IMR-90 (cell line): ENCODE measurements around the gene BEST1. TPM values are rescaled to one million over a fixed set of nuclear protein-coding genes. Genes with fewer than 3 reads are reported as not detected.

Experiments used
- ATAC-seq: fragments of 200-7000 bp; cut with Tn5 transposase; 2 replicates; pipeline ENCODE4 v1.9.1; 2020; ENCODE audit warnings: low read depth, mild to moderate bottlenecking, moderate library complexity
- BruUV-seq: library from RNA; stranded (reverse); fragments of 400-500 nt; replicated peaks from 2 replicates; lab custom pipeline; 2021; lab: Mats Ljungman, UMichigan
- CTCF ChIA-PET: fragments of 300-600 bp; formaldehyde crosslinking; extraction: SDS; loops from one replicate; lab custom pipeline; 2021; ENCODE audit warnings: antibody characterized with exemption; lab: Yijun Ruan, JAX
- POLR2A ChIA-PET: fragments of 300-600 bp; sonication (Branson Sonifier 250); formaldehyde crosslinking; loops from one replicate; lab custom pipeline; 2022; ENCODE audit warnings: antibody characterized with exemption; ENCODE audit not compliant: unreplicated experiment; lab: Charles Lee
- DNase-seq: peaks from one replicate; pipeline ENCODE4 v3.0.0; 2013
- H2AFZ ChIP-seq: replicated peaks from 2 replicates; pipeline ENCODE3; 2013; ENCODE audit warnings: low read length, mild to moderate bottlenecking; ENCODE audit not compliant: poor library complexity
- H2AK5ac ChIP-seq: 2 replicates; pipeline ENCODE4 v1.6.1; 2013; ENCODE audit warnings: low read depth, low read length, inconsistent platforms
- H2AK9ac ChIP-seq: replicated peaks from 2 replicates; pipeline ENCODE3; 2013; ENCODE audit warnings: mild to moderate bottlenecking, low read depth, low read length, moderate library complexity; ENCODE audit not compliant: poor library complexity
- H2BK120ac ChIP-seq: 2 replicates; pipeline ENCODE4 v1.6.1; 2013; ENCODE audit warnings: low read depth, low read length, inconsistent platforms
- H2BK15ac ChIP-seq: 3 replicates; pipeline ENCODE4 v1.6.1; 2013; ENCODE audit warnings: low read depth, low read length, inconsistent platforms
- H2BK20ac ChIP-seq: 2 replicates; pipeline ENCODE4 v1.6.1; 2013; ENCODE audit warnings: low read depth, mild to moderate bottlenecking, inconsistent platforms, low read length, moderate library complexity
- H2BK5ac ChIP-seq: 2 replicates; pipeline ENCODE4 v1.6.1; 2013; ENCODE audit warnings: mild to moderate bottlenecking, low read depth, low read length, inconsistent platforms; ENCODE audit not compliant: poor library complexity, severe bottlenecking
- H3K14ac ChIP-seq: replicated peaks from 2 replicates; pipeline ENCODE4 v1.6.1; 2013; ENCODE audit warnings: low read depth, low read length, inconsistent platforms
- H3K18ac ChIP-seq: 2 replicates; pipeline ENCODE4 v1.6.1; 2013; ENCODE audit warnings: low read depth, low read length, control low read depth
- H3K23ac ChIP-seq: 2 replicates; pipeline ENCODE4 v1.6.1; 2013; ENCODE audit warnings: low read depth, low read length, inconsistent platforms
- H3K27ac ChIP-seq: 2 replicates; pipeline ENCODE4 v1.5.1; 2013; ENCODE audit warnings: mild to moderate bottlenecking, control low read depth, low read length; ENCODE audit not compliant: insufficient read depth
- H3K27me3 ChIP-seq: 2 replicates; pipeline ENCODE4 v1.6.1; 2013; ENCODE audit warnings: low read length; ENCODE audit not compliant: control insufficient read depth, insufficient read depth
- H3K36me3 ChIP-seq: 2 replicates; pipeline ENCODE4 v1.6.1; 2013; ENCODE audit warnings: low read length, mixed read lengths; ENCODE audit not compliant: control insufficient read depth, insufficient read depth
- H3K4ac ChIP-seq: 2 replicates; pipeline ENCODE4 v1.6.1; 2013; ENCODE audit warnings: low read depth, low read length, inconsistent platforms
- H3K4me1 ChIP-seq: 2 replicates; pipeline ENCODE4 v1.6.1; 2013; ENCODE audit warnings: low read length, mixed read lengths; ENCODE audit not compliant: control insufficient read depth, insufficient read depth
- H3K4me2 ChIP-seq: 2 replicates; pipeline ENCODE4 v1.6.1; 2013; ENCODE audit warnings: low read depth, mild to moderate bottlenecking, control low read depth, low read length, moderate library complexity
- H3K4me3 ChIP-seq: 2 replicates; pipeline ENCODE4 v1.5.1; 2013; ENCODE audit warnings: low read depth, mild to moderate bottlenecking, control low read depth, low read length, moderate library complexity; ENCODE audit not compliant: insufficient read depth
- H3K56ac ChIP-seq: 2 replicates; pipeline ENCODE4 v1.6.1; 2013; ENCODE audit warnings: low read length, inconsistent platforms; ENCODE audit not compliant: insufficient read depth; ENCODE audit errors: extremely low read depth
- H3K79me1 ChIP-seq, 2 experiments: 2 replicates each; pipeline ENCODE4 v1.6.1; 2013; ENCODE audit warnings: low read length in 2 of 2, inconsistent platforms in 1 of 2, low read depth in 1 of 2
- H3K9ac ChIP-seq: 2 replicates; pipeline ENCODE4 v1.6.1; 2013; ENCODE audit warnings: low read depth, low read length, control low read depth
- H3K9me1 ChIP-seq: 2 replicates; pipeline ENCODE4 v1.6.1; 2013; ENCODE audit warnings: low read length, inconsistent platforms; ENCODE audit not compliant: insufficient read depth
- H3K9me3 ChIP-seq: 2 replicates; pipeline ENCODE4 v1.6.1; 2013; ENCODE audit warnings: low read length; ENCODE audit not compliant: control insufficient read depth, insufficient read depth
- H4K20me1 ChIP-seq: 2 replicates; pipeline ENCODE4 v1.6.1; 2013; ENCODE audit warnings: low read length, inconsistent platforms; ENCODE audit not compliant: insufficient read depth
- H4K5ac ChIP-seq: 2 replicates; pipeline ENCODE4 v1.6.1; 2013; ENCODE audit warnings: mild to moderate bottlenecking, low read depth, low read length, control low read depth
- H4K8ac ChIP-seq, 2 experiments: 2 replicates each; pipeline ENCODE4 v1.6.1; 2013; ENCODE audit warnings: low read depth in 2 of 2, low read length in 2 of 2, control low read depth in 1 of 2, inconsistent platforms in 1 of 2
- H4K91ac ChIP-seq: 2 replicates; pipeline ENCODE4 v1.6.1; 2013; ENCODE audit warnings: low read depth, low read length, inconsistent platforms; ENCODE audit not compliant: insufficient read depth
- BHLHE40 ChIP-seq: fragments of 150-350 bp; IDR thresholded peaks from 2 replicates; pipeline ENCODE4 v1.6.1; 2016; ENCODE audit warnings: mild to moderate bottlenecking, low read depth, low read length
- CEBPB ChIP-seq: IDR thresholded peaks from 2 replicates; pipeline ENCODE4 v1.6.1; 2012; ENCODE audit warnings: low read depth, low read length, improper control_type of control experiment
- CHD1 ChIP-seq: IDR thresholded peaks from 2 replicates; pipeline ENCODE4 v1.6.1; 2012; ENCODE audit warnings: low read depth, low read length, improper control_type of control experiment
- ELK1 ChIP-seq: fragments of 150-350 bp; IDR thresholded peaks from 2 replicates; pipeline ENCODE4 v1.6.1; 2016; ENCODE audit warnings: low read depth, mild to moderate bottlenecking, low read length, moderate library complexity, borderline replicate concordance
- FOS ChIP-seq: fragments of 150-350 bp; IDR thresholded peaks from 2 replicates; pipeline ENCODE4 v1.6.1; 2016; ENCODE audit warnings: low read depth, low read length
- MAFK ChIP-seq: IDR thresholded peaks from 2 replicates; pipeline ENCODE4 v1.6.1; 2012; ENCODE audit warnings: low read depth, low read length, improper control_type of control experiment
- MXI1 ChIP-seq: IDR thresholded peaks from 2 replicates; pipeline ENCODE4 v1.6.1; 2012; ENCODE audit warnings: low read depth, mild to moderate bottlenecking, low read length, moderate library complexity, borderline replicate concordance
- NFE2L2 ChIP-seq: fragments of 150-350 bp; IDR thresholded peaks from 2 replicates; pipeline ENCODE4 v1.6.1; 2016; ENCODE audit warnings: low read depth, mild to moderate bottlenecking, low read length
- POLR2A ChIP-seq: IDR thresholded peaks from 2 replicates; pipeline ENCODE4 v1.6.1; 2012; ENCODE audit warnings: mild to moderate bottlenecking, low read depth, low read length
- RAD21 ChIP-seq: IDR thresholded peaks from 2 replicates; pipeline ENCODE4 v1.6.1; 2012; ENCODE audit warnings: low read length, improper control_type of control experiment
- RCOR1 ChIP-seq: IDR thresholded peaks from 2 replicates; pipeline ENCODE4 v1.6.1; 2012; ENCODE audit warnings: mild to moderate bottlenecking, low read length, improper control_type of control experiment; ENCODE audit not compliant: insufficient replicate concordance
- RFX5 ChIP-seq: IDR thresholded peaks from 2 replicates; pipeline ENCODE4 v1.8.0; 2012; ENCODE audit warnings: low read depth, mild to moderate bottlenecking, low read length, moderate library complexity
- SMC3 ChIP-seq: fragments of 150-350 bp; IDR thresholded peaks from 2 replicates; pipeline ENCODE4 v1.6.1; 2016; ENCODE audit warnings: low read depth, mild to moderate bottlenecking, antibody characterized with exemption, low read length, moderate library complexity
- USF2 ChIP-seq: fragments of 150-350 bp; IDR thresholded peaks from 2 replicates; pipeline ENCODE4 v1.6.1; 2017; ENCODE audit warnings: mild to moderate bottlenecking, antibody characterized with exemption, low read length, low read depth
- WGBS, 2 experiments: methylation state at CpG; one replicate each; pipeline versions ENCODE4 v1.1.5 to v1.1.7; 2013; ENCODE audit warnings: missing lambda C conversion rate in 2 of 2; ENCODE audit not compliant: insufficient read length in 1 of 2; ENCODE audit errors: extremely low coverage in 2 of 2; 5-methylcytosine and 5-hydroxymethylcytosine counted together
- dilution Hi-C: fragments of 300-500 bp; cut with HindIII; formaldehyde crosslinking; loops from one replicate; pipeline ENCODE4 v1.14.3; 2018; ENCODE audit warnings: low sequenced_read_pairs; ENCODE audit not compliant: unreplicated experiment
- in situ Hi-C: fragments of 300-500 bp; cut with MboI; formaldehyde crosslinking; loops from 3 replicates; pipeline ENCODE4 v1.14.3; 2019; ENCODE audit warnings: low sequenced_read_pairs, inconsistent platforms, mixed read lengths
- intact Hi-C: fragments of 100-400 bp; cut with micrococcal nuclease; formaldehyde crosslinking; loops from 2 replicates; pipeline ENCODE4 v1.10.0; 2022
- polyA plus RNA-seq, 3 experiments: library from polyadenylated mRNA; depleted of rRNA; stranded (reverse); fragments of >200 nt; gene quantifications; 2 replicates each; pipeline ENCODE4 v1.2.3, GENCODE V29; 2012; ENCODE audit warnings: low replicate concordance in 1 of 3
- total RNA-seq: library from RNA; depleted of rRNA; stranded (reverse); fragments of >200 nt; gene quantifications from 2 replicates; pipeline ENCODE4 v1.2.3, GENCODE V29; 2012
- TF ChIP-seq, protein P1 (sequence below): conservative IDR thresholded peaks from 2 replicates; pipeline ENCODE4 v1.5.1; 2012; ENCODE audit warnings: mild to moderate bottlenecking, low read depth, low read length, improper control_type of control experiment

Gene BEST1
- total and polyA plus RNA-seq, 2 of the 4 experiments (the other 2 are of a cell fraction): 0.90 to 1.4 TPM

- no peak overlapping the region for H2BK15ac ChIP-seq
- H2BK20ac ChIP-seq: peak overlapping the region; percentile 65; the same call in 1 of the 2 replicates
- H2AK5ac ChIP-seq: no peak overlapping the region
- intact Hi-C loops: no loop called here
- H3K4ac ChIP-seq: peak overlapping the region; percentile 11; the same call in 1 of the 2 replicates
- H3K36me3 ChIP-seq: no peaks in the 10 kb centered on the region
- H3K9me1 ChIP-seq: no peaks in the 10 kb centered on the region
- no peak overlapping the region for H3K4me3 ChIP-seq
- H3K56ac ChIP-seq: no peak overlapping the region
- no peak overlapping the region; the same call in 1 of the 2 replicates for H4K91ac ChIP-seq
- no peak overlapping the region for H3K14ac ChIP-seq
- ChIA-PET CTCF (no interaction called here), POLR2A (no interaction called here)
- H4K20me1 ChIP-seq: no peaks in the 10 kb centered on the region
- no peak overlapping the region for H3K27ac ChIP-seq
- dilution Hi-C loops: no loop called here
- in situ Hi-C loops: no loop called here
- H3K18ac ChIP-seq: peak overlapping the region; percentile 97
- no peak overlapping the region for H3K9ac ChIP-seq
- no peak overlapping the region for H3K23ac ChIP-seq
- no peak overlapping the region for H3K4me2 ChIP-seq
- ATAC-seq (no peak), DNase-seq (no peak)
- no peaks in the 10 kb centered on the region for H3K4me1 ChIP-seq
- no peak overlapping the region for H2AFZ ChIP-seq
- peak overlapping the region; percentile 97 for H4K5ac ChIP-seq
- 83% methylated on average over 1 of the region's 7 CpGs; no CpG with 5 or more reads in 1 of the 2 experiments for WGBS, 2 experiments
- H3K79me1 ChIP-seq: no peaks in the 10 kb centered on the region
- peaks cover 10% of the 10 kb centered on the region for H3K9me3 ChIP-seq
- H3K27me3 ChIP-seq: no peaks in the 10 kb centered on the region
- peak overlapping the region; percentile 6; the same call in 1 of the 2 replicates for H2BK120ac ChIP-seq
- no peak overlapping the region for H2AK9ac ChIP-seq
- no TSS peak for BruUV-seq
- H4K8ac ChIP-seq: peak overlapping the region; percentile 47 to 79; a peak in 1 of 4 replicates
- H2BK5ac ChIP-seq: peak overlapping the region; percentile 85
- no peak for TF ChIP-seq ELK1
- TF ChIP-seq POLR2A: no peak
- TF ChIP-seq, protein P1, sequence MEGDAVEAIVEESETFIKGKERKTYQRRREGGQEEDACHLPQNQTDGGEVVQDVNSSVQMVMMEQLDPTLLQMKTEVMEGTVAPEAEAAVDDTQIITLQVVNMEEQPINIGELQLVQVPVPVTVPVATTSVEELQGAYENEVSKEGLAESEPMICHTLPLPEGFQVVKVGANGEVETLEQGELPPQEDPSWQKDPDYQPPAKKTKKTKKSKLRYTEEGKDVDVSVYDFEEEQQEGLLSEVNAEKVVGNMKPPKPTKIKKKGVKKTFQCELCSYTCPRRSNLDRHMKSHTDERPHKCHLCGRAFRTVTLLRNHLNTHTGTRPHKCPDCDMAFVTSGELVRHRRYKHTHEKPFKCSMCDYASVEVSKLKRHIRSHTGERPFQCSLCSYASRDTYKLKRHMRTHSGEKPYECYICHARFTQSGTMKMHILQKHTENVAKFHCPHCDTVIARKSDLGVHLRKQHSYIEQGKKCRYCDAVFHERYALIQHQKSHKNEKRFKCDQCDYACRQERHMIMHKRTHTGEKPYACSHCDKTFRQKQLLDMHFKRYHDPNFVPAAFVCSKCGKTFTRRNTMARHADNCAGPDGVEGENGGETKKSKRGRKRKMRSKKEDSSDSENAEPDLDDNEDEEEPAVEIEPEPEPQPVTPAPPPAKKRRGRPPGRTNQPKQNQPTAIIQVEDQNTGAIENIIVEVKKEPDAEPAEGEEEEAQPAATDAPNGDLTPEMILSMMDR: no peak
- TF ChIP-seq RFX5: no peak
- no peak for TF ChIP-seq NFE2L2
- TF ChIP-seq RCOR1: no peak
- TF ChIP-seq CHD1: no peak
- no peak for TF ChIP-seq USF2
- TF ChIP-seq MXI1: no peak
- TF ChIP-seq BHLHE40: no peak
- TF ChIP-seq SMC3: no peak
- TF ChIP-seq FOS: no peak
- TF ChIP-seq MAFK: no peak
- no peak for TF ChIP-seq CEBPB
- no peak for TF ChIP-seq RAD21
Measured at GRCh38 chr11:61999141-61999975, 49.2 kb downstream of the BEST1 start.
